GM12875 (cell line): Measurements from ENCODE around the gene RPRD1B.

Source experiments
- H3K4me3 ChIP-seq: one replicate; pipeline ENCODE4 v1.5.1; 2011; ENCODE audit warnings: low read depth, low read length, control low read depth
- CTCF ChIP-seq: IDR thresholded peaks from 2 replicates; pipeline ENCODE4 v1.5.1; 2011; ENCODE audit warnings: low read depth, mild to moderate bottlenecking, control low read depth, inconsistent platforms, low read length, moderate library complexity, borderline replicate concordance; ENCODE audit not compliant: insufficient read depth

RPRD1B gene

GRCh38 chr20:37988306-37988954 lies 45.1 kb upstream of the RPRD1B start:
- H3K4me3 ChIP-seq: no peak overlapping the region

GRCh38 chr20:37989601-37990295 lies 43.8 kb upstream of the RPRD1B start:
- H3K4me3 ChIP-seq: no peak overlapping the region

More at GRCh38 chr20:37988306-37988954, 45.1 kb upstream of the RPRD1B start:
- TF ChIP-seq CTCF: no peak

GRCh38 chr20:37990571-37991151 lies 42.9 kb upstream of the RPRD1B start:
- no peak for TF ChIP-seq CTCF
- H3K4me3 ChIP-seq: no peak overlapping the region

More at GRCh38 chr20:37989601-37990295, 43.8 kb upstream of the RPRD1B start:
- TF ChIP-seq CTCF: no peak

- no peak for TF ChIP-seq CTCF
- no peak overlapping the region for H3K4me3 ChIP-seq
Observed at GRCh38 chr20:37991157-37991866, 42.2 kb upstream of the RPRD1B start.

GRCh38 chr20:37991908-37992307 lies 41.6 kb upstream of the RPRD1B start:
- H3K4me3 ChIP-seq: no peak overlapping the region
- no peak for TF ChIP-seq CTCF

- H3K4me3 ChIP-seq: no peak overlapping the region
- peak; percentile 61; the same call in 1 of the 2 replicates for TF ChIP-seq CTCF
Observed at GRCh38 chr20:37992802-37993409, 40.6 kb upstream of the RPRD1B start.
